Activated T-cell treated with anti-CD3 and anti-CD28 coated beads, Interleukin-2, amount 50 U/mL, for 4 hours (primary cell): ENCODE results near the gene KRTAP4-12. TPM values are rescaled to one million over a fixed set of nuclear protein-coding genes. Genes with fewer than 3 reads are reported as not detected.
"Not testable (repeated sequence)": the region's sequence is repeated elsewhere in the genome, so short reads cannot be mapped to it uniquely, and the experiment has no call there.

Experiments
- ATAC-seq, 2 donors: fragments of 200-7000 bp; cut with Tn5 transposase; one replicate each; pipeline ENCODE4 v1.10.0; 2021
- DNase-seq: peaks from one replicate; pipeline ENCODE4 v3.0.0-alpha.2; 2020
- H3K27me3 Mint-ChIP-seq: one replicate; pipeline ENCODE4 v1.8.0; 2021; ENCODE audit warnings: low read depth, mixed read lengths
- H3K36me3 Mint-ChIP-seq: one replicate; pipeline ENCODE4 v1.8.0; 2022; ENCODE audit warnings: mixed read lengths; ENCODE audit not compliant: insufficient read depth
- H3K4me1 Mint-ChIP-seq: one replicate; pipeline ENCODE4 v1.8.0; 2021; ENCODE audit warnings: low read depth, mixed read lengths
- H3K4me3 Mint-ChIP-seq: one replicate; pipeline ENCODE4 v1.8.0; 2021; ENCODE audit warnings: mild to moderate bottlenecking, moderate library complexity, mixed read lengths
- H3K9me3 Mint-ChIP-seq: one replicate; pipeline ENCODE4 v1.8.0; 2021; ENCODE audit warnings: mixed read lengths
- total RNA-seq, 3 donors: library from RNA; stranded (reverse); gene quantifications; one replicate each; pipeline ENCODE4 v1.2.1, GENCODE V29; 2021

Gene KRTAP4-12
- total RNA-seq, 3 donors from 2014 or later: not detected

- H3K36me3 Mint-ChIP-seq: peaks cover 8% of the 10 kb centered on the region
These were observed 17.4 kb upstream of the KRTAP4-12 start for GRCh38 chr17:41141361-41141760.

GRCh38 chr17:41140360-41141131 is 16.6 kb upstream of the KRTAP4-12 start, which contains the start of gene KRTAP4-6:
Gene KRTAP4-6, minus strand, starts transcription at chr17:41140544. Its CDS starts 57 bp downstream, at chr17:41140487.
- DNase-seq (no peak), ATAC-seq (no peak)
- Mint-ChIP-seq H3K4me1 (no peaks in the 10 kb centered on the region), H3K9me3 (peaks cover 30% of the 10 kb centered on the region), H3K36me3 (peaks cover 8% of the 10 kb centered on the region), H3K4me3 (no peak within 1 kb of the TSS), H3K27me3 (peaks cover 3% of the 10 kb centered on the region)

More at GRCh38 chr17:41141361-41141760, 17.4 kb upstream of the KRTAP4-12 start:
- ATAC-seq (no peak), DNase-seq (no peak)
- peaks cover 3% of the 10 kb centered on the region for H3K27me3 Mint-ChIP-seq
- peaks cover 30% of the 10 kb centered on the region for H3K9me3 Mint-ChIP-seq
- H3K4me3 Mint-ChIP-seq: no peak overlapping the region
- no peaks in the 10 kb centered on the region for H3K4me1 Mint-ChIP-seq

- DNase-seq, H3K27me3 Mint-ChIP-seq, ATAC-seq, H3K4me1 Mint-ChIP-seq, H3K4me3 Mint-ChIP-seq, H3K36me3 Mint-ChIP-seq: not testable (repeated sequence)
- H3K9me3 Mint-ChIP-seq: peaks cover 30% of the 10 kb centered on the region
These were observed 15.9 kb upstream of the KRTAP4-12 start for GRCh38 chr17:41139865-41140264.

- no peak for ATAC-seq
- Mint-ChIP-seq H3K4me3 (no peak overlapping the region), H3K36me3 (peaks cover 1% of the 10 kb centered on the region), H3K9me3 (peaks cover 11% of the 10 kb centered on the region), H3K4me1 (peaks cover 28% of the 10 kb centered on the region), H3K27me3 (no peaks in the 10 kb centered on the region)
- no peak for DNase-seq
These were observed 10.1 kb upstream of the KRTAP4-12 start for GRCh38 chr17:41133880-41134735.

- no peak overlapping the region for H3K4me3 Mint-ChIP-seq
- peaks cover 34% of the 10 kb centered on the region for H3K4me1 Mint-ChIP-seq
- ATAC-seq: no peak
- no peak for DNase-seq
- H3K9me3 Mint-ChIP-seq: peaks cover 8% of the 10 kb centered on the region
- H3K27me3 Mint-ChIP-seq: no peaks in the 10 kb centered on the region
- H3K36me3 Mint-ChIP-seq: no peaks in the 10 kb centered on the region
These were observed 8.0 kb upstream of the KRTAP4-12 start for GRCh38 chr17:41131979-41132378.

- Mint-ChIP-seq H3K4me1 (peaks cover 57% of the 10 kb centered on the region), H3K36me3 (no peaks in the 10 kb centered on the region), H3K27me3 (no peaks in the 10 kb centered on the region), H3K9me3 (peaks cover 8% of the 10 kb centered on the region), H3K4me3 (no peak overlapping the region)
- DNase-seq: no peak
- no peak for ATAC-seq
These were observed 3.4 kb upstream of the KRTAP4-12 start for GRCh38 chr17:41127371-41127770.

- H3K36me3 Mint-ChIP-seq: no peaks in the 10 kb centered on the region
- H3K27me3 Mint-ChIP-seq: no peaks in the 10 kb centered on the region
- H3K9me3 Mint-ChIP-seq: peaks cover 10% of the 10 kb centered on the region
- no peak overlapping the region for H3K4me3 Mint-ChIP-seq
- ATAC-seq (no peak), DNase-seq (no peak)
- H3K4me1 Mint-ChIP-seq: peaks cover 51% of the 10 kb centered on the region
These were observed 2.4 kb upstream of the KRTAP4-12 start for GRCh38 chr17:41126412-41126811.

GRCh38 chr17:41125064-41125463 is 1.1 kb upstream of the KRTAP4-12 start:
- ATAC-seq (no peak), DNase-seq (no peak)
- Mint-ChIP-seq H3K27me3 (no peaks in the 10 kb centered on the region), H3K9me3 (peaks cover 10% of the 10 kb centered on the region), H3K4me3 (no peak overlapping the region), H3K36me3 (no peaks in the 10 kb centered on the region), H3K4me1 (peaks cover 56% of the 10 kb centered on the region)

GRCh38 chr17:41123292-41123990 is 541 bp downstream of the KRTAP4-12 start:
- DNase-seq: not testable (repeated sequence)
- Mint-ChIP-seq H3K4me1 (peaks cover 58% of the 10 kb centered on the region), H3K4me3 (peak overlapping the region; percentile 5)

GRCh38 chr17:41121742-41122141 is 2.2 kb downstream of the KRTAP4-12 start:
- DNase-seq (no peak), ATAC-seq (no peak)
- Mint-ChIP-seq H3K27me3 (peaks cover 3% of the 10 kb centered on the region), H3K9me3 (peaks cover 3% of the 10 kb centered on the region), H3K36me3 (no peaks in the 10 kb centered on the region), H3K4me1 (peaks cover 58% of the 10 kb centered on the region), H3K4me3 (no peak overlapping the region)

More at GRCh38 chr17:41123292-41123990, 541 bp downstream of the KRTAP4-12 start:
- H3K9me3 Mint-ChIP-seq, H3K27me3 Mint-ChIP-seq, ATAC-seq, H3K36me3 Mint-ChIP-seq: not testable (repeated sequence)

GRCh38 chr17:41119696-41120690 is 4.0 kb downstream of the KRTAP4-12 start:
- H3K27me3 Mint-ChIP-seq, H3K36me3 Mint-ChIP-seq, DNase-seq, H3K9me3 Mint-ChIP-seq, ATAC-seq: not testable (repeated sequence)
- Mint-ChIP-seq H3K4me3 (peak overlapping the region; percentile 40), H3K4me1 (peaks cover 43% of the 10 kb centered on the region)

GRCh38 chr17:41118721-41119120 is 5.3 kb downstream of the KRTAP4-12 start:
- ATAC-seq: no peak
- no peak overlapping the region for H3K4me3 Mint-ChIP-seq
- H3K9me3 Mint-ChIP-seq: peaks cover 3% of the 10 kb centered on the region
- no peak for DNase-seq
- peaks cover 3% of the 10 kb centered on the region for H3K27me3 Mint-ChIP-seq
- no peaks in the 10 kb centered on the region for H3K36me3 Mint-ChIP-seq
- H3K4me1 Mint-ChIP-seq: peaks cover 32% of the 10 kb centered on the region

GRCh38 chr17:41117846-41118386 is 6.1 kb downstream of the KRTAP4-12 start, which contains the start of gene KRTAP4-11:
Gene KRTAP4-11, minus strand, starts transcription at chr17:41118373. Its CDS starts 58 bp downstream, at chr17:41118315.
- H3K9me3 Mint-ChIP-seq, DNase-seq, H3K4me3 Mint-ChIP-seq, H3K27me3 Mint-ChIP-seq, H3K36me3 Mint-ChIP-seq, ATAC-seq: not testable (repeated sequence)
- peaks cover 26% of the 10 kb centered on the region for H3K4me1 Mint-ChIP-seq
